Esophagus muscularis mucosa (tissue), 3 donors: Measurements from ENCODE around the gene SSBP2.

Experiments used
- POLR2A ChIP-seq: fragments of 450-650 bp; IDR thresholded peaks from one replicate; pipeline ENCODE4 v1.6.1; 2017; ENCODE audit warnings: antibody characterized with exemption, moderate library complexity, mild to moderate bottlenecking, low read depth
- POLR2AphosphoS5 ChIP-seq, 2 donors: sonication (generic); formaldehyde crosslinking; IDR thresholded peaks; one replicate each; pipeline ENCODE4 v1.6.1; 2017; ENCODE audit warnings: antibody characterized with exemption in 2 of 2
- TF ChIP-seq, protein P1 (sequence below), 3 experiments: fragments of 200-600 bp in 2 of 3; fragments of 450-650 bp in 1 of 3; sonication (generic) in 2 of 3; IDR thresholded peaks; one replicate each; pipeline ENCODE4 v1.5.1; 2017 to 2019; ENCODE audit warnings: antibody characterized with exemption in 3 of 3, mild to moderate bottlenecking in 2 of 3, moderate library complexity in 1 of 3

DNA sequence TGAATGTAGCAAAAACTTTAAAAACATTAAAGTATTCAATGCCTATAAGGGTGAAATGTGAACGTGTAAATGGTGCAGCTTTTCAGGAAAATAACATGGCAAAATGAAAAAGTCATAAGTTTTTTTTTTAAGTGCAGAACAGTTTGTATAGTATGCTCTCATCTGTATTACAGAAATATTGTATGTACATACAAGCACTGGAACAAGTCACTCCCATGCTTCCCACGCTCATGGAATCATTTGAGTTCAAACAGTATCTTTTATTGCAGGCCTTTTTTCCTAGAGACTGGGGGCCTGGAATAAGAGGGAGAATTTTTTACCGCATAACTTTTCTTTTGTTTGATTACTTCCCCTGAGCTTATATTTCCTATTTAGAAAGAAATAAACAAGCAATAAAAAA, 94.1 kb downstream of the SSBP2 start:
- TF ChIP-seq, protein P1, sequence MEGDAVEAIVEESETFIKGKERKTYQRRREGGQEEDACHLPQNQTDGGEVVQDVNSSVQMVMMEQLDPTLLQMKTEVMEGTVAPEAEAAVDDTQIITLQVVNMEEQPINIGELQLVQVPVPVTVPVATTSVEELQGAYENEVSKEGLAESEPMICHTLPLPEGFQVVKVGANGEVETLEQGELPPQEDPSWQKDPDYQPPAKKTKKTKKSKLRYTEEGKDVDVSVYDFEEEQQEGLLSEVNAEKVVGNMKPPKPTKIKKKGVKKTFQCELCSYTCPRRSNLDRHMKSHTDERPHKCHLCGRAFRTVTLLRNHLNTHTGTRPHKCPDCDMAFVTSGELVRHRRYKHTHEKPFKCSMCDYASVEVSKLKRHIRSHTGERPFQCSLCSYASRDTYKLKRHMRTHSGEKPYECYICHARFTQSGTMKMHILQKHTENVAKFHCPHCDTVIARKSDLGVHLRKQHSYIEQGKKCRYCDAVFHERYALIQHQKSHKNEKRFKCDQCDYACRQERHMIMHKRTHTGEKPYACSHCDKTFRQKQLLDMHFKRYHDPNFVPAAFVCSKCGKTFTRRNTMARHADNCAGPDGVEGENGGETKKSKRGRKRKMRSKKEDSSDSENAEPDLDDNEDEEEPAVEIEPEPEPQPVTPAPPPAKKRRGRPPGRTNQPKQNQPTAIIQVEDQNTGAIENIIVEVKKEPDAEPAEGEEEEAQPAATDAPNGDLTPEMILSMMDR (IDR thresholded peaks at IDR 0.05), result no peak
- TF ChIP-seq POLR2A (no peak), POLR2AphosphoS5 (IDR thresholded peaks at IDR 0.05) (no peak)
